Neural crest cell (in vitro differentiated cells): ENCODE measurements around the gene CCR7. TPM values are rescaled to one million over a fixed set of nuclear protein-coding genes. Genes with fewer than 3 reads are reported as not detected.
A peak's percentile ranks its signal among the peaks of the same experiment; 100 is the strongest.

Source experiments
- DNase-seq: peaks from one replicate; pipeline ENCODE4 v3.0.0; 2021; ENCODE audit warnings: low read depth, mixed read lengths, low spot score
- H3K27ac Mint-ChIP-seq: one replicate; pipeline ENCODE4 v1.8.0; 2021; ENCODE audit warnings: mild to moderate bottlenecking, mixed read lengths; ENCODE audit not compliant: unreplicated experiment
- H3K27me3 Mint-ChIP-seq: 2 replicates; pipeline ENCODE4 v1.8.0; 2021; ENCODE audit warnings: low read depth, mild to moderate bottlenecking, mixed read lengths
- H3K36me3 Mint-ChIP-seq: 2 replicates; pipeline ENCODE4 v1.8.0; 2021; ENCODE audit warnings: low read depth, mild to moderate bottlenecking, mixed read lengths
- H3K4me1 Mint-ChIP-seq: 2 replicates; pipeline ENCODE4 v1.8.0; 2021; ENCODE audit warnings: mixed read lengths
- H3K4me3 Mint-ChIP-seq: one replicate; pipeline ENCODE4 v1.8.0; 2021; ENCODE audit warnings: mild to moderate bottlenecking, mixed read lengths
- H3K9me3 Mint-ChIP-seq: 2 replicates; pipeline ENCODE4 v1.8.0; 2021; ENCODE audit warnings: mixed read lengths
- total RNA-seq: library from RNA; stranded (reverse); gene quantifications from 2 replicates; pipeline ENCODE4 v1.2.1, GENCODE V29; 2021
- TF ChIP-seq, protein P1 (sequence below): fragments of 200-600 bp; sonication (generic); conservative IDR thresholded peaks from 2 replicates; pipeline ENCODE4 v1.5.0; 2021; ENCODE audit warnings: antibody characterized with exemption, mild to moderate bottlenecking

The CCR7 gene
- total RNA-seq, 1 donor from 2014 or later = 0.33 TPM

DNA sequence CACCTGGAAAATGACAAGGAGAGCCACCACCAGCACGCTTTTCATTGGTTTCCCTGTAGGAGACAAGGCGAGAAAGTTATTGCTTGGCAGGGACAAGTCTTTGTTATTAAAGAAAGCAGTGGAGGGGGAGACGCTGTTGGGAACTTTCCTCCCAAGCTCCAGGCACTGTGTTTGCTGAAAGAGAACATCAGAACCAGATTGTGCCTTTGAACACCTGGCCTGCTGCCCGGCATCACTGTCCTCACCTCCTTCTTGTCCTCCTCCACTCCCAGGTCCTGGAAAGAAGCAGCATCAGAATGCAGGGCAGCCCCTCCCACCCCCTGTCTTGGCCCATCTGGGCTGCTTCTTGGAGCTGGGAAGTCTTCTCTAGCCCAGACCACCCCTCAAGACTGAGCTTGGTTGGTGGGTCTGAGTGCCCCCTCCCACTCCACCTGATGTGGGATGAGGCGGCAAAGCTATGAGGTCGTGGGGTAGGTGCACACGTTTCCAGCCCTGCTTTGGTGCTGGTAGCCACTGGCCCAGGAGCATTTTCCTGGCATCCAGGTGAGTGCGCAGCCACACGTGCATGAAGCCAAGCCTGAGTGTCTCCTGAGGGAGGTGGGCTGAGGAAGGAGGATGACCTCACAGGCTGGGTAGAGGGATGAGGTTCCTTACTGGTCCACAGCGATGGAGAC is 6.2 kb downstream of the CCR7 start:
- Mint-ChIP-seq H3K27me3 (peaks cover 26% of the 10 kb centered on the region), H3K4me1 (peaks cover 29% of the 10 kb centered on the region), H3K36me3 (no peaks in the 10 kb centered on the region), H3K4me3 (no peak overlapping the region), H3K9me3 (no peaks in the 10 kb centered on the region), H3K27ac (peak overlapping the region; percentile 14)
- DNase-seq = no peak
- TF ChIP-seq, protein P1, sequence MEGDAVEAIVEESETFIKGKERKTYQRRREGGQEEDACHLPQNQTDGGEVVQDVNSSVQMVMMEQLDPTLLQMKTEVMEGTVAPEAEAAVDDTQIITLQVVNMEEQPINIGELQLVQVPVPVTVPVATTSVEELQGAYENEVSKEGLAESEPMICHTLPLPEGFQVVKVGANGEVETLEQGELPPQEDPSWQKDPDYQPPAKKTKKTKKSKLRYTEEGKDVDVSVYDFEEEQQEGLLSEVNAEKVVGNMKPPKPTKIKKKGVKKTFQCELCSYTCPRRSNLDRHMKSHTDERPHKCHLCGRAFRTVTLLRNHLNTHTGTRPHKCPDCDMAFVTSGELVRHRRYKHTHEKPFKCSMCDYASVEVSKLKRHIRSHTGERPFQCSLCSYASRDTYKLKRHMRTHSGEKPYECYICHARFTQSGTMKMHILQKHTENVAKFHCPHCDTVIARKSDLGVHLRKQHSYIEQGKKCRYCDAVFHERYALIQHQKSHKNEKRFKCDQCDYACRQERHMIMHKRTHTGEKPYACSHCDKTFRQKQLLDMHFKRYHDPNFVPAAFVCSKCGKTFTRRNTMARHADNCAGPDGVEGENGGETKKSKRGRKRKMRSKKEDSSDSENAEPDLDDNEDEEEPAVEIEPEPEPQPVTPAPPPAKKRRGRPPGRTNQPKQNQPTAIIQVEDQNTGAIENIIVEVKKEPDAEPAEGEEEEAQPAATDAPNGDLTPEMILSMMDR = no peak

GRCh38 chr17:40558300-40558889 is 6.9 kb downstream of the CCR7 start:
- no peak for DNase-seq

GRCh38 chr17:40557531-40558299 is 7.6 kb downstream of the CCR7 start:
- Mint-ChIP-seq H3K36me3 (no peaks in the 10 kb centered on the region), H3K4me3 (no peak overlapping the region), H3K4me1 (peaks cover 35% of the 10 kb centered on the region), H3K9me3 (no peaks in the 10 kb centered on the region), H3K27ac (no peak overlapping the region), H3K27me3 (peaks cover 14% of the 10 kb centered on the region)
- DNase-seq = no peak
- TF ChIP-seq, protein P1 = no peak

More at GRCh38 chr17:40558300-40558889, 6.9 kb downstream of the CCR7 start:
- Mint-ChIP-seq H3K4me3 (no peak overlapping the region), H3K4me1 (peaks cover 35% of the 10 kb centered on the region), H3K27me3 (peaks cover 21% of the 10 kb centered on the region), H3K9me3 (no peaks in the 10 kb centered on the region), H3K36me3 (no peaks in the 10 kb centered on the region), H3K27ac (peak overlapping the region; percentile 14)
- TF ChIP-seq, protein P1 = no peak

DNA sequence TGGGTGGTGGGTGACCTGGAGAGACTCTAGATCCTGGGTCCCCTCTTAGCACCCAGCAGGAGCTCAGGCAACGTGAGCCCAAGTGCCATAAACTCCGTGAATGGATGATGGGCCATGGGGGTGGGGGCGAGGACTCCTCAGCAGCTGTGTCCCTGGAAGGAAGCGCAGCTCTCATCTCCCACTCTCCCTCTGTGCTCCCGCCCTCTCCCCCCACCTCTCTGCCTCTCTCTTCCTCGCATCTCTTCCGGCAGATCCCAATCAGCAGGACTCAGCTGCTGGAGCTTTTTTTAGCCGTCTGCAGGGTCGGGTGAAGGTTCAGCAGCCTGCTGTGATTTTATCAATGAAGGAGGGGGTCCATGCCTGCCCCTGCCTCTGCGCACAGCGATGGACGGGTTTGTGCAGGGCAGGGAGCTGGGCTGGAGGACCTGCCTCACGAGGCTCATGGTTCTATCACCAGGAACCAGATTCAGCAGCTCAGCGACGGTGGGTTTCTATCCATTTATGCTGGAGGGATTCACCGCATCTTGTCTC is 8.3 kb downstream of the CCR7 start:
- TF ChIP-seq, protein P1 = no peak
- H3K36me3 Mint-ChIP-seq = no peaks in the 10 kb centered on the region
- peaks cover 42% of the 10 kb centered on the region for H3K4me1 Mint-ChIP-seq
- H3K27me3 Mint-ChIP-seq = peaks cover 8% of the 10 kb centered on the region
- H3K4me3 Mint-ChIP-seq = no peak overlapping the region
- H3K27ac Mint-ChIP-seq = no peak overlapping the region
- DNase-seq = no peak
- no peaks in the 10 kb centered on the region for H3K9me3 Mint-ChIP-seq

DNA sequence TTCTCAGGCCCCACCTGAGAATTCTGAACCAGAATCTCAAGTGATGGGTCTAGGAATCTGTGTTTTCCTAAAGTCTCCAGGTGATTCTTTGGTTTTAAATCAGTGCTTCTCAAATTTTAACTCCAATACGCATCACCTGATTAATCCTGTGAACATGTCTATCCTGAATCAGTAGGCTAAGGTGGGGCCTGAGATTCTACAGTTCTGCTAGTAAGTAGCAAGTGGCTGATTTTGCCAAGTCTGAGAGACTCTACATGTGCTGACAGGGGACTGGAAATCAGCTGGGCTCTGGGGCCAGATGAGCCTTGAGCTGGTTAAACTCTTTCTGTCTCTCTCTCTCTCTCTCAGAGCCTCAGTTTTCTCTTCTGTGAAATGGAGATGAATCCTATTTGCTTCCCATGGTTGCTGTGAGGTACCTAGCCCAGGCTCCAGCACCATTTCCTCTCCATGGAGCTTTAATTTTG is 9.0 kb downstream of the CCR7 start:
- TF ChIP-seq, protein P1 = no peak
- H3K9me3 Mint-ChIP-seq = no peaks in the 10 kb centered on the region

More for the DNA sequence above, 9.0 kb downstream of the CCR7 start:
- Mint-ChIP-seq H3K27ac (no peak overlapping the region), H3K4me1 (peaks cover 43% of the 10 kb centered on the region), H3K4me3 (no peak overlapping the region), H3K36me3 (no peaks in the 10 kb centered on the region), H3K27me3 (peaks cover 2% of the 10 kb centered on the region)
- no peak for DNase-seq
